Measurements from ENCODE around the gene RIPPLY3.

The RIPPLY3 gene

GRCh38 chr21:36965720-36966065 lies 40.8 kb upstream of the RIPPLY3 start:
- H3K9me3 ChIP-seq (ENCODE audit: insufficient read depth, low read length, severe bottlenecking) = no peaks in the 10 kb centered on the region

GRCh38 chr21:36966066-36966820 lies 40.3 kb upstream of the RIPPLY3 start, which contains the start of gene HLCS:
HLCS (minus strand) TSS chr21:36966669; CDS start chr21:36966638, 31 bp downstream.
- no peaks in the 10 kb centered on the region for H3K9me3 ChIP-seq (ENCODE audit: insufficient read depth, low read length, severe bottlenecking)
- DNase-seq = peak; percentile 75
- peak within 1 kb of the TSS; percentile 72 to 84; a peak in 3 of 4 replicates for H3K4me3 ChIP-seq (ENCODE audit: low read depth in 1 of 2, low read length in 2 of 2)
- TF ChIP-seq EZH2 (IDR thresholded peaks at IDR 0.05; ENCODE audit: borderline replicate concordance, low read depth, low read length, severe bottlenecking) (no peak), CTCF (IDR thresholded peaks at IDR 0.05; ENCODE audit: borderline replicate concordance, extremely low read depth, low read length, poor library complexity, severe bottlenecking) (peak; percentile 52)
- peaks cover 9% of the 10 kb centered on the region; the same call in 1 of the 2 replicates for H3K36me3 ChIP-seq (ENCODE audit: insufficient read depth, low read length)
- no peaks in the 10 kb centered on the region for H3K27me3 ChIP-seq (ENCODE audit: insufficient read depth, low read length, poor library complexity)
- ATAC-seq (ENCODE audit: insufficient read depth, low read depth) = peak; percentile 76
- H4K20me1 ChIP-seq (ENCODE audit: insufficient read depth, low read length) = no peaks in the 10 kb centered on the region
- peak within 1 kb of the TSS; percentile 76 for H3K27ac ChIP-seq (ENCODE audit: low read length)
- H3K4me1 ChIP-seq (ENCODE audit: insufficient read depth, low read length) = peaks cover 21% of the 10 kb centered on the region
- peak within 1 kb of the TSS; percentile 88 for H2AFZ ChIP-seq (ENCODE audit: low read depth, low read length)
- H3K9ac ChIP-seq (ENCODE audit: low read depth, low read length) = peak within 1 kb of the TSS; percentile 84
- peak within 1 kb of the TSS; percentile 94 for H3K4me2 ChIP-seq (ENCODE audit: insufficient read depth, low read length)
- peaks cover 7% of the 10 kb centered on the region for H3K79me2 ChIP-seq (ENCODE audit: insufficient read depth, low read length)

More at GRCh38 chr21:36965720-36966065, 40.8 kb upstream of the RIPPLY3 start:
- Histone ChIP-seq H3K4me2 (ENCODE audit: insufficient read depth, low read length) (peak overlapping the region; percentile 94), H3K36me3 (ENCODE audit: insufficient read depth, low read length) (peaks cover 15% of the 10 kb centered on the region), H3K4me1 (ENCODE audit: insufficient read depth, low read length) (peaks cover 21% of the 10 kb centered on the region), H3K79me2 (ENCODE audit: insufficient read depth, low read length) (peaks cover 7% of the 10 kb centered on the region), H2AFZ (ENCODE audit: low read depth, low read length) (peak overlapping the region; percentile 88), H3K9ac (ENCODE audit: low read depth, low read length) (peak overlapping the region; percentile 84), H3K27ac (ENCODE audit: low read length) (peak overlapping the region; percentile 76), H4K20me1 (ENCODE audit: insufficient read depth, low read length) (no peaks in the 10 kb centered on the region), H3K27me3 (ENCODE audit: insufficient read depth, low read length, poor library complexity) (no peaks in the 10 kb centered on the region), H3K4me3 (ENCODE audit: low read depth in 1 of 2, low read length in 2 of 2) (peak overlapping the region; percentile 72 to 84; a peak in 3 of 4 replicates)
- no peak for DNase-seq
- no peak; the same call in 1 of the 3 replicates for ATAC-seq (ENCODE audit: insufficient read depth, low read depth)
- TF ChIP-seq CTCF (IDR thresholded peaks at IDR 0.05; ENCODE audit: borderline replicate concordance, extremely low read depth, low read length, poor library complexity, severe bottlenecking) (no peak), EZH2 (IDR thresholded peaks at IDR 0.05; ENCODE audit: borderline replicate concordance, low read depth, low read length, severe bottlenecking) (no peak)

GRCh38 chr21:36966821-36967768 lies 39.4 kb upstream of the RIPPLY3 start:
- peaks cover 21% of the 10 kb centered on the region for H3K4me1 ChIP-seq (ENCODE audit: insufficient read depth, low read length)
- H3K36me3 ChIP-seq (ENCODE audit: insufficient read depth, low read length) = peaks cover 9% of the 10 kb centered on the region; the same call in 1 of the 2 replicates
- no peaks in the 10 kb centered on the region for H4K20me1 ChIP-seq (ENCODE audit: insufficient read depth, low read length)
- peak overlapping the region; percentile 57 for H2AFZ ChIP-seq (ENCODE audit: low read depth, low read length)
- TF ChIP-seq CTCF (IDR thresholded peaks at IDR 0.05; ENCODE audit: borderline replicate concordance, extremely low read depth, low read length, poor library complexity, severe bottlenecking) = no peak
- no peak for TF ChIP-seq EZH2 (IDR thresholded peaks at IDR 0.05; ENCODE audit: borderline replicate concordance, low read depth, low read length, severe bottlenecking)
- peak overlapping the region; percentile 94 for H3K4me2 ChIP-seq (ENCODE audit: insufficient read depth, low read length)
- no peaks in the 10 kb centered on the region for H3K27me3 ChIP-seq (ENCODE audit: insufficient read depth, low read length, poor library complexity)
- peak overlapping the region; percentile 84 for H3K9ac ChIP-seq (ENCODE audit: low read depth, low read length)
- DNase-seq (no peak), ATAC-seq (ENCODE audit: insufficient read depth, low read depth) (peak; percentile 65; the same call in 2 of the 3 replicates)
- no peaks in the 10 kb centered on the region for H3K9me3 ChIP-seq (ENCODE audit: insufficient read depth, low read length, severe bottlenecking)
- H3K4me3 ChIP-seq (ENCODE audit: low read depth in 1 of 2, low read length in 2 of 2) = peak overlapping the region; percentile 28 to 84; a peak in 3 of 4 replicates
- peak overlapping the region; percentile 62 for H3K27ac ChIP-seq (ENCODE audit: low read length)
- H3K79me2 ChIP-seq (ENCODE audit: insufficient read depth, low read length) = peaks cover 7% of the 10 kb centered on the region

Data from DND-41 (cell line).